Bronchial epithelial cell (primary cell): ENCODE results near the gene IL17B. TPM values are rescaled to one million over a fixed set of nuclear protein-coding genes. Genes with fewer than 3 reads are reported as not detected.

Experiments used
- DNase-seq: peaks from one replicate; pipeline ENCODE4 v3.0.0-alpha.2; 2010; ENCODE audit warnings: low read depth
- FAIRE-seq: peaks from 2 replicates; lab custom pipeline; 2011; peaks lifted over from hg19 to GRCh38; lab: Jason Lieb, UNC
- H3K27me3 ChIP-seq: 2 replicates; pipeline ENCODE4 v1.5.1; 2011; ENCODE audit warnings: low read length; ENCODE audit not compliant: control insufficient read depth, insufficient read depth
- H3K36me3 ChIP-seq: 2 replicates; pipeline ENCODE4 v1.5.1; 2011; ENCODE audit warnings: low read length; ENCODE audit not compliant: control insufficient read depth, insufficient read depth
- H3K4me3 ChIP-seq: 2 replicates; pipeline ENCODE4 v1.5.1; 2011; ENCODE audit warnings: mild to moderate bottlenecking, low read depth, low read length, control low read depth
- CTCF ChIP-seq: IDR thresholded peaks from 2 replicates; pipeline ENCODE4 v1.5.1; 2011; ENCODE audit warnings: mild to moderate bottlenecking, moderate library complexity, low read length, control low read depth, inconsistent platforms; ENCODE audit not compliant: insufficient read depth, severe bottlenecking
- total RNA-seq: library from RNA; depleted of rRNA; stranded (reverse); fragments of >200 nt; gene quantifications from 2 replicates; pipeline ENCODE4 v1.2.1, GENCODE V29; 2014

The IL17B gene
- total RNA-seq, 1 donor from 2014 or later: not detected

GRCh38 chr5:149408252-149409099 is 29.4 kb upstream of the IL17B start:
- H3K4me3 ChIP-seq: no peak overlapping the region
- FAIRE-seq: no peak
- DNase-seq: no peak

GRCh38 chr5:149407323-149408251 is 28.5 kb upstream of the IL17B start:
- no peaks in the 10 kb centered on the region for H3K36me3 ChIP-seq
- DNase-seq (no peak), FAIRE-seq (no peak)
- no peak overlapping the region for H3K4me3 ChIP-seq
- no peak for TF ChIP-seq CTCF
- H3K27me3 ChIP-seq: peaks cover 3% of the 10 kb centered on the region

More at GRCh38 chr5:149408252-149409099, 29.4 kb upstream of the IL17B start:
- TF ChIP-seq CTCF: no peak
- no peaks in the 10 kb centered on the region for H3K36me3 ChIP-seq
- peaks cover 3% of the 10 kb centered on the region for H3K27me3 ChIP-seq

- TF ChIP-seq CTCF: no peak
- no peak for DNase-seq
- Histone ChIP-seq H3K27me3 (peaks cover 3% of the 10 kb centered on the region), H3K4me3 (no peak overlapping the region), H3K36me3 (no peaks in the 10 kb centered on the region)
- FAIRE-seq: no peak
Observed at GRCh38 chr5:149406979-149407306, 27.9 kb upstream of the IL17B start.

GRCh38 chr5:149406203-149406978 is 27.3 kb upstream of the IL17B start:
- no peak overlapping the region for H3K4me3 ChIP-seq
- FAIRE-seq: no peak
- no peak for TF ChIP-seq CTCF
- DNase-seq: no peak
- no peaks in the 10 kb centered on the region for H3K36me3 ChIP-seq
- peaks cover 3% of the 10 kb centered on the region for H3K27me3 ChIP-seq

GRCh38 chr5:149405550-149406202 is 26.6 kb upstream of the IL17B start:
- no peak for TF ChIP-seq CTCF
- H3K36me3 ChIP-seq: no peaks in the 10 kb centered on the region
- peaks cover 3% of the 10 kb centered on the region for H3K27me3 ChIP-seq
- FAIRE-seq (no peak), DNase-seq (no peak)
- no peak overlapping the region for H3K4me3 ChIP-seq
